ENCODE data around the gene DNAJB14. TPM values are rescaled to one million over a fixed set of nuclear protein-coding genes. Genes with fewer than 3 reads are reported as not detected.

DNAJB14 gene
- total RNA-seq, 1 experiment from 2014 or later, result 18.9 TPM

- no peaks in the 10 kb centered on the region for H3K27me3 ChIP-seq (ENCODE audit: low read length)
- H3K36me3 ChIP-seq (ENCODE audit: low read depth, low read length), result no peaks in the 10 kb centered on the region
- no peak overlapping the region for H3K4me2 ChIP-seq (ENCODE audit: low read length)
- H3K9me3 ChIP-seq (ENCODE audit: low read length), result no peaks in the 10 kb centered on the region
- DNase-seq (no peak), ATAC-seq (no peak)
- POLR2A ChIA-PET (ENCODE audit: unreplicated experiment), result no interaction called here
- H3K9me2 ChIP-seq (replicated peaks; ENCODE audit: low read length), result no peaks in the 10 kb centered on the region
- no peak overlapping the region for H2AFZ ChIP-seq (ENCODE audit: low read length)
- H3K4me1 ChIP-seq (ENCODE audit: insufficient read depth, low read length), result no peaks in the 10 kb centered on the region
- no peaks in the 10 kb centered on the region for H3F3A ChIP-seq (ENCODE audit: low read length, unreplicated experiment)
- no TSS peak for BruUV-seq (replicated peaks)
- intact Hi-C loops (cut with micrococcal nuclease), result no loop called here
- H3K9ac ChIP-seq (ENCODE audit: low read length), result no peak overlapping the region
- no peaks in the 10 kb centered on the region for H4K20me1 ChIP-seq (ENCODE audit: low read length)
- no peak for TF ChIP-seq EZH2 (IDR thresholded peaks at IDR 0.05; ENCODE audit: low read length, unreplicated experiment)
- no peak for TF ChIP-seq EZH2phosphoT487 (IDR thresholded peaks at IDR 0.05; ENCODE audit: borderline replicate concordance, low read length)
- TF ChIP-seq CTCF (conservative IDR thresholded peaks at IDR 0.05; ENCODE audit: low read depth, low read length), result no peak
- no peak overlapping the region for H3K4me3 ChIP-seq (ENCODE audit: low read length)
- no peaks in the 10 kb centered on the region for H3K79me2 ChIP-seq (ENCODE audit: low read length)
- no peak overlapping the region for H3K27ac ChIP-seq (ENCODE audit: low read length)
- CTCF ChIA-PET, result no interaction called here
Measured at GRCh38 chr4:99846891-99847290, 99.5 kb downstream of the DNAJB14 start.

Other genes with a start within 250 kb of the DNAJB14 start
- gene DAPP1, start 129.8 kb downstream of the DNAJB14 start, total RNA-seq (2014; rRNA removed), result 11.6 and 11.8 TPM in 2 replicates
- 13.5 and 14.0 TPM in 2 replicates for gene LAMTOR3, start 52.2 kb downstream of the DNAJB14 start, total RNA-seq (2014; rRNA removed)
- gene H2AZ1, start 3.7 kb upstream of the DNAJB14 start, total RNA-seq (2014; rRNA removed), result 384 and 433 TPM in 2 replicates
- not detected in 2 replicates for gene DDIT4L, start 243.8 kb upstream of the DNAJB14 start, total RNA-seq (2014; rRNA removed)